Activated T-cell treated with anti-CD3 and anti-CD28 coated beads for 48 hours (primary cell): Measurements from ENCODE around the gene NKTR.
"Not testable (repeated sequence)": the region's sequence is repeated elsewhere in the genome, so short reads cannot be mapped to it uniquely, and the experiment has no call there.

Experiments used
- DNase-seq: peaks from one replicate; pipeline ENCODE4 v3.0.0-alpha.2; 2020; ENCODE audit warnings: low read depth

Gene NKTR

GRCh38 chr3:42600111-42600957 is at the start of gene NKTR:
Gene NKTR (plus strand): TSS chr3:42600686. CDS start chr3:42601007, 321 bp downstream.
- peak; percentile 98 for DNase-seq

- DNase-seq, result no peak
Measured at GRCh38 chr3:42552830-42553229, 47.7 kb upstream of the NKTR start.

- no peak for DNase-seq
Measured at GRCh38 chr3:42556089-42556632, 44.3 kb upstream of the NKTR start.

DNA sequence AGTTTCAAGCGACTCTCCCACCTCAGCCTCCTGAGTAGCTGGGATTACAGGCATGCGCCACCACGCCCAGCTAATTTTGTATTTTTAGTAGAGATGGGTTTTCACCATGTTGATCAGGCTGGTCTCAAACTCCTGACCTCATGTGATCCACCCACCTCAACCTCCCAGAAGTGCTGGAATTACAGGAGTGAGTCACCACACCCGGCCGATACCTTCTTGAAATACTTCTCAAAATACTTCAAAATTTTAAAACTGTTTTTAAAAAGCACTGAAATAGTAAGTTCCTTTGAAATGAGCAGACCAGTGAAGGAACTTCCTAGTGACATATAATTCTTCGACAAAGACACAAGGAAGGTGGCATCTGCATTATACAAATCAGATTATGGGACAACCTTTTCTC is 43.7 kb upstream of the NKTR start:
- DNase-seq, result not testable (repeated sequence)

DNA sequence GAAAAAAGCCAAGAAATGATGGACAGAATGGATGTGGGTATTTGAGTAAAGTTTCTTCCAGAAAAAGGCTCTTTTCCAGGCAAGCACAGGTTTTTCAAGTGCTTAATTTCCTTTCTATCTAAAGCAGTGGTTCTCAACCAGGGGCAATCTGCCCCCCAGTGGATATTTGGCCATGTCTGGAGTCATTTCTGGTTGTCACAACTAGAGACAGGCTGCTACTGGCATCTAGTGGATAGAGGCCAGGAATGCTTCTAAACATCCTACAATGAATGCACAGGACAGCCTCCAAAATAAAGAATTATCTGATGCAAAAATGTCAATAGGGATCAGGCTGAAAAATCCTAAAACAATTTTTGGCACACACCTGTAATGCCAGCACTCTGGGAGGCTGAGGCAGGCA is 42.6 kb upstream of the NKTR start:
- DNase-seq, result no peak

DNA sequence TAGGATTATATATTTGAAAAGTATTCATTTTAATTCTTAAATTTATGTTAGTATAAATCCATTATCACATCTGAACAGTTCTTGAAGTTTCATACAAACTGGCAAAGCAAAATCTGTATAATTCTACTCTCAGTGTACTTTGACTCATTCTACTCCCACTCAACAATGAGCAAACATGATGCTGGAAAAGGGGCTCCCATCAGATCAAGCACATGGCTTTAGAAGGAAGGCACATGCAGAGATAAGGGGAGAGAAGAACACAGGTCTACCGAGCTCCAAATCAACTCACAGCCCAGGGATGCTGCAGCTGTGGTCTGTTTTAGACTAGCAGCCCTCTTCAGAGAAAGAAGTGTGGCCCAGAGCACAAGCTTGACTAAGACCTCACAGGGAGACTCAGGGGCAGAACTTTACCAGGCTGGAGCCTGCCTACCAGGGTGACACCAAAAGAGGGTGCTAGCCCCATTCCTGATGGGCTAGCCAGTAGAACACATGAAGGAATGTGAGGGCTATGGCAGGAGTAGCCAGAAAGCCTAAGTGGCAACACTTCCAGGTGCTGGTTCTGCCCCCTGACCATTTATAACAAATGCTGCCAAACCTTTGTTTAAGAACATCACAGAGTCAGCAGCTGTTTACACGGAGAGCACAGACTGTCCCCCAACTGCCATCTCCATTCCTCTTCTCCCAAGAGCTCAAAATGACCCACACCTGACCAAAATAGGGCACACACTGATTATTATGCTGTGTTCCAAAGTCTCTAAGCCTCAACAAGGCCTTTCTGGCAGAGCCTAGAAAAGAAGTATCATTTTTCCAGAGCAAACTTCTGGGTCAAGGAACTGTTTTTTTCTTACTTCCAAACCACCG is 38.2 kb upstream of the NKTR start:
- DNase-seq, result no peak

- DNase-seq, result no peak
Measured at GRCh38 chr3:42569593-42570142, 30.8 kb upstream of the NKTR start.

DNA sequence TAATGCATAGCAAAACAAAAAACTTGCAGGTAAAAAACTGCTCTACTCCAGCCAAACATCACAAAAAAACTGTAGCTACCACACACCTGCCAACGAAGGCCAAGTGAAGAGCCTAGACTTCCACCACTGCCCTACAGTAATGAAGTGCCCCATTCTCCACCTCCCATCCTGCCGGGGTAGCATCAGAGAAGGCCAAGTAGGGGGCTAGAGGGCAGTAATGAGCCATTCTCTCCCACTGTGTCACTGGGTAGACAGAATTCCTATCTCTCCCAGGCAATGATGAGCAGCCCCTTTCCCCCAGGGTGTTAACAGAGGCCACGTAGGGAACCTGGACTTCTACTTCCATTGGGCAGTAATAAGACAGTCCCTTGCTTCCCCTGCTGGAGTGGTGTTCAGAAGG is 28.2 kb upstream of the NKTR start:
- no peak for DNase-seq

GRCh38 chr3:42575137-42575741 is 25.2 kb upstream of the NKTR start:
- DNase-seq, result no peak

- DNase-seq, result no peak
Measured at GRCh38 chr3:42578054-42578453, 22.4 kb upstream of the NKTR start.

GRCh38 chr3:42579346-42579745 is 21.1 kb upstream of the NKTR start:
- not testable (repeated sequence) for DNase-seq

- DNase-seq, result no peak
Measured at GRCh38 chr3:42581400-42581708, 19.1 kb upstream of the NKTR start.

GRCh38 chr3:42581709-42582473 is 18.6 kb upstream of the NKTR start, which contains the start of gene SEC22C:
Gene SEC22C (minus strand): TSS chr3:42581967. CDS start chr3:42569046, 12,921 bp downstream.
- peak; percentile 95 for DNase-seq

DNA sequence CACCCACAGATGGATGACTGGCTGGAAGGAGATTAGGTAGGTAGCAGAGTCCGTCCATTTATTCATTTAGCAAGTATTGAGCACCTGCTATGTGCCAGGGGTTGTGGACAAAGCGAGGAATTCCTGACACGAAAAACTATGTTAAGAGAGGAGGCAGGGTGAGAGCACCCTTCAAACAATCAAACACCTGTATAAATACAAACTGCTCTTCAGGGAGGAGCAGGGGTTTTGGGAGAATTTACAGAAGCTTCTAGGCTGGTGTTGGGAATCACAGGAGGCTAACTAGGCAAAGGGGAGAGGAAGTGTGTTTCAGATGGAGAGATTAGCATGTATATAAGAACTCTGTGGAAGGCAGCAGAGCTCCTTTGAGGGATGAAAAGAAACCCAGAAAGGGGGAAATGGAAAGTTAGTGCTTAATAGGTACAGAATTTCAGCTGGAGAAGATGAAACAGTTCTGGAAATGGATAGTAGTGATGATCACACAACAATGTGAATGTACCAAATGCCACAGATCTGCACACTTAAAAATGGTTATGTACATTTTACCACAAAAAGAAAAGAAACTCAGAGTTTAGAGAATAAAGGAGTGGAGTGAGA is 17.9 kb upstream of the NKTR start:
- DNase-seq, result no peak

DNA sequence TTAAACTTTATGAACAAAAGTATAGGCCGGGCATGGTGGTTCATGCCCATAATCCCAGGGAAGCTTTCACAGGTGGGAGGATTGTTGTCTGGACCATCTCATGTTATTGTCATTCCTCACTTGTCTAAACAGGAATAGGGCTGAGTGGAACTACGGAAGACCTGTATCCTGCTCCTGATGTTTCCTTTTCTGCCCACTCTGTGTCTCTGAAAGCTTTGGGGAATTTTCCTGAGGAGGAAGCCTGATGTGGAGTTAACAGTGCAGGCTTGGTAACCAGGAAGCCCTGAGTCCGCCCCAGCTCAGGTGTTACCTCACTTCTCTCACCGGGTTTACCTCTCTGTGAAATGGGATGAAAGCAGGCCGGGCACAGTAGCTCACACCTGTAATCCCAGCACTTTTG is 11.9 kb upstream of the NKTR start:
- no peak for DNase-seq

GRCh38 chr3:42589382-42590109 is 10.9 kb upstream of the NKTR start:
- DNase-seq, result no peak

GRCh38 chr3:42590989-42591756 is 9.3 kb upstream of the NKTR start:
- no peak for DNase-seq

- no peak for DNase-seq
Measured at GRCh38 chr3:42591811-42592210, 8.7 kb upstream of the NKTR start.

DNA sequence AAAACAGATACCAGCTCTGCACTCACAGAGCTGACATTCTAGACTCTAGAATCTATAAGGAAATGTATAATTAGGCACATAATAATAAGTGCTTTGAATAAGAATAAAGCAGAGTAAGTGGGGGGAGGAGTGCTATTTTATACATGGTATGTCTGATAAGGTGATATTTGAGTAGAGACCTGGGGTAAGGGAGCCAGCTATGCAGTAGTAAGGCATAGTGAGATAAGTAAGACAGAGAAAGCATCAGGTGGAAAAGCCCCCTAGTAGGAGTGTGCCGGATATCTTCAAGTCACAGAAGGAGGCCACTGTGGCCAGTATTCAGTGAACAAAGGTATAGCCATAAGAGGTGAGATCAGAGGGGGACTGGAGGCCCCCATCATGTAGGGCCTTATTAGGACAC is 6.9 kb upstream of the NKTR start:
- no peak for DNase-seq

- DNase-seq, result no peak
Measured at GRCh38 chr3:42595682-42596081, 4.8 kb upstream of the NKTR start.
